Adipocyte (in vitro differentiated cells): ENCODE measurements around the gene MAPRE3.

ENCODE experiments used
- DNase-seq: peaks from one replicate; pipeline ENCODE4 v3.0.0-alpha.2; 2015; ENCODE audit warnings: low read depth
- H3K27me3 ChIP-seq: replicated peaks from 2 replicates; pipeline ENCODE4 v1.7.0; 2013; ENCODE audit warnings: mild to moderate bottlenecking, low read length, moderate library complexity; ENCODE audit not compliant: control insufficient read depth, insufficient read depth
- H3K36me3 ChIP-seq: 2 replicates; pipeline ENCODE4 v1.7.0; 2013; ENCODE audit warnings: low read length, mild to moderate bottlenecking, moderate library complexity; ENCODE audit not compliant: control insufficient read depth, insufficient read depth, severe bottlenecking
- H3K4me1 ChIP-seq: 2 replicates; pipeline ENCODE4 v1.7.0; 2013; ENCODE audit warnings: mild to moderate bottlenecking, low read length, moderate library complexity; ENCODE audit not compliant: control insufficient read depth, insufficient read depth
- H3K4me3 ChIP-seq: 2 replicates; pipeline ENCODE4 v1.7.0; 2013; ENCODE audit warnings: mild to moderate bottlenecking, low read length, moderate library complexity
- H3K9ac ChIP-seq: 2 replicates; pipeline ENCODE4 v1.7.0; 2013; ENCODE audit warnings: mild to moderate bottlenecking, low read length, moderate library complexity
- H3K9me3 ChIP-seq: 2 replicates; pipeline ENCODE4 v1.7.0; 2013; ENCODE audit warnings: mild to moderate bottlenecking, low read length, moderate library complexity; ENCODE audit not compliant: control insufficient read depth

The MAPRE3 gene

DNA sequence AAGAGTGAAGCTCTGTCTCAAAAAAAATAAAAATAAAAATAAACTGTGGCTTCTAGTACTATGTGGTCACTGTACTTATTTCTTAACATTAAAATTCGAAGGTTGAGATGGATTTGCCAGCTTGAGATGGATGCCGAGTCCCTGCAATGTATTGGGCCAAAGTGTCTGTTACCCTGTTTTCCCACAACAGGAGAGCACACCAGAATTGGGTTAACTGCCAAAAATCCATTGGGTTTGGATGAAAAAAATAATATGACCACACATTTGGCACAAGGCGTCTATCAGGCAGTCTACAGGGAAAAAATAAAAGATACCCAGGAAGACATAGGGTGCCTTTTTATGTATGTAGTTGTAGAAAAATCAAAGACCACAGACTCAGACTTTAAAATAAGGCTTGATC lies 19.2 kb upstream of the MAPRE3 start:
- H3K9me3 ChIP-seq, result no peaks in the 10 kb centered on the region
- peaks cover 7% of the 10 kb centered on the region for H3K4me1 ChIP-seq
- H3K27me3 ChIP-seq, result peaks cover 73% of the 10 kb centered on the region
- H3K4me3 ChIP-seq, result no peak overlapping the region
- no peak overlapping the region for H3K9ac ChIP-seq
- no peak for DNase-seq
- H3K36me3 ChIP-seq, result no peaks in the 10 kb centered on the region

DNA sequence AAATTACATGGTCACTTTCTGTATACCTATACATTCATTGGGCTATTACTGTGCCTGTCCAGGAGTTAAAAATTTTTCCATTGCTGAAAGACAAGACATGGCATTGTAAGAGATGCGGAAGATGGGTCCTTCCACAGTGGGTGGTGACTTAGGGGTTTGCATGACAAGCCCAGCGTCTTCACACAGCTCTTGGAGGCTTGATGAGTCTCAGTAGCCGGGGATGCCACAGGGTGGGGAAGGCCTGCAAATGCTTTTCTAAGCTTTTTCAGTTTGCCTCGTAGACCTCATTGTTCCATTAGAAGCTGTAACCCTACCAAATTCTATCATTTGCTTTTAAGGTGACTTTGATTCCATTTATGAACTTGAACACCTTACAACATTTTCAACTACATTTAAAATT lies 18.1 kb upstream of the MAPRE3 start:
- no peak for DNase-seq
- Histone ChIP-seq H3K27me3 (peaks cover 67% of the 10 kb centered on the region), H3K9me3 (no peaks in the 10 kb centered on the region), H3K4me1 (peaks cover 3% of the 10 kb centered on the region), H3K9ac (no peak overlapping the region), H3K36me3 (no peaks in the 10 kb centered on the region), H3K4me3 (no peak overlapping the region)

DNA sequence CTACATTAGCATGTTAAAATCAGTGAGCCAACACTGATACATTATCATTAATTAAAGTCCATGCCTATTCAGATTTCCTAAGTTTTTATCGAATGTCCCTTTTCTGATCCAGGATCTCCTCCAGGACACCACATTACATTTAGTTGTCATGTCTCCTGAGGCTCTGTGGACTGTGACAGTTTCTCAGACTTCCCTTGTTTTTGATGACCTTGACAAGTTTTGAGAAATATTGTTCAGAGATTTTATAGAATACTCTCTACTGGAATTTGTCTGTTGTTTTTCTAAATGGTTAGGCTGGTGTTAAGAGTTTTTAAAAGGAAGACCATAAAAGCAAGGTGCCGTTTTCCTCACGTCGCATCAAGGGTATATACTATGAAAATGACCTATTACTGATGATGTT lies 16.3 kb upstream of the MAPRE3 start:
- H3K36me3 ChIP-seq, result no peaks in the 10 kb centered on the region
- H3K27me3 ChIP-seq, result peaks cover 61% of the 10 kb centered on the region
- no peaks in the 10 kb centered on the region for H3K9me3 ChIP-seq
- H3K9ac ChIP-seq, result no peak overlapping the region
- H3K4me3 ChIP-seq, result no peak overlapping the region
- DNase-seq, result no peak
- H3K4me1 ChIP-seq, result no peaks in the 10 kb centered on the region

DNA sequence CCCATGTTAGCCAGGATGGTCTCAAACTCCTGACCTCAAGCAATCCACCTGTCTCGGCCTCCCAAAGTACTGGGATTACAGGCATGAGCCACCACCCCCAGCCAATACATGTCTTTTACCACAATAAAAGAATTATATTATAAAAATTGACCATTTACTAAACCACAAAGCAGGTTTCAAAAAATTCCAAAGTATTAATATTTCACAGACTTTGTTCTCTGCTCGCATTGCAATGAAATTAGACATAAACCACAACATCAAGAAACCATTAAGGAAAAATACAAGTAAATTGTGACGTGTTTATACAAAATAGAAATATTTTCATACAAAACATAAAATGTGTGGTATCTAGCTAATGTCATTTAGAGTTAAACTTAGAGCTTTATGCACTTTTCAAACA lies 13.4 kb upstream of the MAPRE3 start:
- Histone ChIP-seq H3K27me3 (peaks cover 67% of the 10 kb centered on the region), H3K4me3 (no peak overlapping the region), H3K36me3 (no peaks in the 10 kb centered on the region), H3K9me3 (no peaks in the 10 kb centered on the region), H3K9ac (no peak overlapping the region), H3K4me1 (no peaks in the 10 kb centered on the region)
- no peak for DNase-seq

DNA sequence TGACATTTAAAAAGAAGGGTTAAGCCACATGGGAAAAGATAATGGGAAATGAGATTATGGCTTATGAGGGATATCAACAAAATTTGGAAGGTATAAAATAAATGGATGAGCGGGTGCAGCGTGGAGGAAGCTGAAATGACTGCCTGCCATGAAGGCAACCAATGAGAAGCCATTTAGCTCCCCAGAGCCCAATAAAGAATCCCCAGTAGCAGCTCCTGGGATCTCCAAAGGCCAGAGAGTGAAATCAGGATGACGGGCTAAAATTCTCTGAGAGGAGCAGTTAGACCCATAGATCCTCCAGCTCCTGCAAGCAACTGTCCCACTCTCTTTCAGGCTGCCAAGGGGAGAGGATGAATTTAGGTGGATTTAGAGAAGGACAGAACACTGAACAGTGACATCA lies 12.9 kb upstream of the MAPRE3 start:
- Histone ChIP-seq H3K27me3 (peaks cover 62% of the 10 kb centered on the region), H3K36me3 (no peaks in the 10 kb centered on the region), H3K9ac (no peak overlapping the region), H3K4me1 (no peaks in the 10 kb centered on the region), H3K9me3 (no peaks in the 10 kb centered on the region), H3K4me3 (no peak overlapping the region)
- no peak for DNase-seq

DNA sequence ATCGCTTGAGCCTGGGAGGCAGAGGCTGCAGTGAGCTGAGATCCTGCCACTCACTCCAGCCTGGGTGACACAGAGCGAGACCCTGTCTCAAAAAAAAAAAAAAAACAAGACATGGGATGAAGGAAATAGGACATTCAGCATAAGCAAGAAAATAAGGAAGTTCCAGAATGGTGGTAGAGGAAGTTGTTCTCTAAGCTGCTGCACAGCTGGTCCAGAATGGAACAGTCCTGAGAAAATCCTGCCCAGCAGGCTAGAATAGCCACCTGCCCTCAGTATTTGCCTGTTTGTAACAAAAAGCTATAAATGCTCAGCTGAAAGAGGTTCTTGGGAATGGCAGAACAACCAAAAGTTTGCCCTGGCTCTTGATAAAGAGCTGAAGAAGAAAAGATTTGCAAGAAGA lies 11.1 kb upstream of the MAPRE3 start:
- Histone ChIP-seq H3K9ac (no peak overlapping the region), H3K36me3 (no peaks in the 10 kb centered on the region), H3K27me3 (peaks cover 51% of the 10 kb centered on the region), H3K4me1 (peaks cover 3% of the 10 kb centered on the region), H3K4me3 (no peak overlapping the region), H3K9me3 (no peaks in the 10 kb centered on the region)
- DNase-seq, result no peak

DNA sequence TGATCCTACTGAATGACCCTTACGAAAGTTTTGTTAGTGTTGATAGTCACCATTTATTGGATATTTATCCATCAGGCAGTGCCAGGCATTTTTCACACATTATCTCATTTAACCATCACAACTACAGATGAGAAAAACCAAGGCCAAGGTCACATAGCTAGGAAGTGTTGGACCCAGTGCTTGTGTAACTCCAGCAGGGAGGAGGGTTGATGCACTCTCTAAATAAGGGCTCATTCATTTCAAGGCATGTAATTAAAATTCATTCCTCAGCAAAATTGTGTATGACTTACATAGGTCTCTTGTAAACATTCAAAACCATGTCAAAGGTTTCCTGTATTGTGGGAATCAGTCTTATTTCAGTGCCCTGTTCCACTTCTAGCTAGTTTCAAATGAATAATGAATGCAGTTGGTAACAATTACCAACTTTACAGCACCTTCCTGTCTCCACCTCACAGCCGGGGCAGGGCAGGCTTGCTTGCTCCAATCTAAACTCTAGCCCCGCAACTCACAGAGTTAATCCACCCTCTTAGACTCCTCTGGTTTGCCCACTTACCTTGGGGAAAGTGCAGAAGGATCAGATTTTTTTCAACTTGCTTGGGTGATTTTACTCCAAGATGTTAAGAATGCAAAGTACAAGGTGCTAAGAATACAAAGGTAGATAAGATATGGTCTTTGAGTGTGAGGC lies 5.8 kb upstream of the MAPRE3 start:
- no peak for DNase-seq
- peaks cover 6% of the 10 kb centered on the region for H3K4me1 ChIP-seq
- H3K4me3 ChIP-seq, result no peak overlapping the region
- peaks cover 41% of the 10 kb centered on the region for H3K27me3 ChIP-seq
- no peak overlapping the region for H3K9ac ChIP-seq
- no peaks in the 10 kb centered on the region for H3K36me3 ChIP-seq
- no peaks in the 10 kb centered on the region for H3K9me3 ChIP-seq

DNA sequence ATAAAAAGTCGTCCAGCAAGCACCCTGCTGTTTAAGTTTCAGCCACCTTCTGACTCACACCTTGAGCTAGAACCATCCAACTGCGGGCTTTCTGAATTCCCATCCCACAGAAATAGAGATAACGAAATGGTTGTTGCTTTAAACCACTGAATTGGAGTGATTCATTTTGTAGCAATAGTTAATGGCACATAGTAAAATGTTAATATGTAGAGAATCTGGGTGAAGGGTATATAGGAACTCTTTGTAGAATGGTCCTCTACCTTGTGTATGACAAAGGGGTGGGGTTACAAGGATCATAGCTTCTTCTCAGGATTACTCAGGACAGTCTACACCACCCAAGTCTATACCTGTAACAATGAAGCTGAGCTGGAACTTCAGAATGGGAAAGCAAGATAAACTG lies 2.4 kb upstream of the MAPRE3 start:
- H3K9me3 ChIP-seq, result no peaks in the 10 kb centered on the region
- no peak overlapping the region for H3K9ac ChIP-seq
- DNase-seq, result no peak
- H3K36me3 ChIP-seq, result no peaks in the 10 kb centered on the region
- H3K4me1 ChIP-seq, result peaks cover 23% of the 10 kb centered on the region
- no peak overlapping the region for H3K4me3 ChIP-seq
- peaks cover 23% of the 10 kb centered on the region for H3K27me3 ChIP-seq

DNA sequence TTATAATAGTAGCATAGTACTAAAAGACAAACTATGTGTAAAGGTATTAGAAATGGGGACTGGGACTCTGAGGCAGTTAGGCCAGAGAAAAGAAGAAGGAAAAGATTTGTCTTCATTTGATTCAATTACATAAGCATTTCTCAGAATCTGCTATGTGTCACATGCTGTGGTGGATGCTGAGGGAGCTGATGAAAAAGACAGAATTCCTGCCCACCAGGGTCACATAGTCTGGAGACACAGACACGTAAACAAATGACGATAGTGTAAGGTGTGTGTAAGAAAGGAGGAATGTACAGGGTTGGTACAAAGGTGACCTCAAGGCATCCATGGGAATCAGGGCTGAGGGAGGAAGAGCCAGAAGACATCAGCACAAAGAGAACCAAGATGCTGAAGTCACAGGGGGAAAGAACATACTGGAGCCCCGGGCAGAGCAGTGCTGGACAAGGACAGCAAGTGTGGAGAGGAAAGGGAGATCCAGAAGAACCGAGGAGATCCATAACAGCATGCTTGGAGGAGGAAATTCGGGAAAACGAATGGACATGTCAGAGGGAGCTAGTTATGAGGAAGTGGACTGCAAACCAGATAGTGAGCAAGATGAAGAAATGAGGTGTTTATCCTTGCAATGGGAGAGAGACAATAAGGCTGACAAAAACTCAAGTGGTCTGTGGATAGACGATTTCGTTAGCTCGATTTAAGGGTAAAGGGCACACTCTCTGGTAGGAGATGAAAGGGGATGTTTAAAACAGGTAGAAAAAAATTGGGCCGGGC lies 1.2 kb upstream of the MAPRE3 start:
- Histone ChIP-seq H3K9me3 (no peaks in the 10 kb centered on the region), H3K9ac (no peak overlapping the region), H3K27me3 (peaks cover 23% of the 10 kb centered on the region), H3K4me3 (no peak overlapping the region), H3K36me3 (no peaks in the 10 kb centered on the region), H3K4me1 (peaks cover 21% of the 10 kb centered on the region)
- DNase-seq, result no peak

DNA sequence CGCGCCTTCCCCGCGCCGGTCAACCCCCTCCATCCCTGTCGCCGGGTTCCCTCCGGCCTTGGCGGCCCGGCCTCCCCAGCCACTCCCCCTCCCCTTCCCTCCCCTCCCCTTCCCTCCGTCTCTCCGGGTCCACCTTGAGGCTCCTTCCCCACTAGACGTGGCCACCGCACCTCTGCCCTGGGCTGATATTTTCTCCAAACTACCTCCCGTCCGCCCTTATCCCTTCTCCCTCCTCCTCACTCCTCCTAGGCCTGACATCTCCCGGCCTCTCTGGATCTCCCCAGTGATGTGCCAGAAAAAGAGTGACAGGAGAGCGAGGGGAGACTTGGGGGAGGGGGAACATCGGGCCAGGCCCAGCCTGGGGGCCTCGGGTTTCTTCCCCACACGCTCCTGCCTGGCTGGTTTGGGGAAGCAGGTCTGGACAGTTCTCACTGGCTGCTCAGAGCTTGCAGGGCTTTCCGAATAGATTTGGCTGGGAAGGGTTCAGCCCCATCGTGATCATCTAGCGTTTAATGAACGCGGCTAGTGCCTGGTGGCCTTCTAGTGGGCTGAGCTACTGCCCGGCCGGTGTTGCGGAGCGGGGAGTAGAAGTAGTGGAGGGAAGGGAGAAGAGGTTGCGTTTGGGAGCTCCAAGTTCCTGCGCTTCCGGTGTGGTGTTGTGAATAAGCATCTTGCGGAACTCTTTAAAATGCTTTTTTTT lies 641 bp downstream of the MAPRE3 start:
- H3K36me3 ChIP-seq, result no peaks in the 10 kb centered on the region
- H3K4me1 ChIP-seq, result peaks cover 21% of the 10 kb centered on the region
- no peaks in the 10 kb centered on the region for H3K9me3 ChIP-seq
- peak overlapping the region; percentile 85 for H3K9ac ChIP-seq
- H3K27me3 ChIP-seq, result peaks cover 23% of the 10 kb centered on the region
- DNase-seq, result peak; percentile 45
- H3K4me3 ChIP-seq, result peak overlapping the region; percentile 82

DNA sequence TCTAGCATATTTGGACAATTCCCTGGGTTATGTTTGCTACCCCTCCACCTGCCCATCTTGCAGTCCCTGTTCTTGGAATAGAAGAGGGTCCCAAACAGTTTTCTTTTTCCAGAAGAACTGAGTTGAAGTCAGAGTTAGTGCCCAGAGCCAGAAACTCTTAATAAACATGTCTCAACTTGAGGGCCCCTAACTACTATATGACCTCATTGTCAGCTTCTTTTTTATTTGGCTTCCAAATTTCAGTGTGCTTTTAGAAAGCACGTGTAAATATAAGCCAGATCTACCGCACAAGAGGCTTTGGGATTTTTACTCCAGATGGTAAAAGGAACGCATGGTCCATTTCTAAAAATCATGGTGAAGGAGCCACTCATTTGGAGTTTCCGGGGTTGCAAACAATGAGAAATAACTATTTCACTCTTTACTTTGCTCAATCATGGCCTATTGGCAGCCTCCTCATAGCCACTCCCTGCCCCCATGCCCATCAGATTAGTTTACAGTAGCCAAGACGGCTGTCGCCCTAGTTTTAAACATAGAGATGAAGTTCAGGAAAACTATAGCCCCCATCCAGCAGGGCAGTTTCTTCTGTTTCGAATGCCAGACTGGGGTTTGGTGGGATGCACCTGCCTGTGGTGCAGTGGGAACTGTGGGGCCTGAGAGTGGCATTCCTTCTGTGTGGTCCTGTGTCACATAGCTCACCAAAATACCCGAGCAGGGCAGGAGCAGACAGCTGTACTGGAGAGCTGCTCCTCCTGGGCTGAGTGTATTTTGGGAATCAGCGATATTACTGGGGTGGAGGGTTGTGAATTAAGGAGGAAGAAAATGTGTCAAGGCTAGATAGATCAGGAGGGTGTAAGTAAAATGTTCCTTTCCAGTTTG lies 1.7 kb downstream of the MAPRE3 start:
- H3K9ac ChIP-seq, result peak overlapping the region; percentile 85
- H3K4me1 ChIP-seq, result peaks cover 31% of the 10 kb centered on the region
- no peaks in the 10 kb centered on the region for H3K9me3 ChIP-seq
- peaks cover 17% of the 10 kb centered on the region for H3K27me3 ChIP-seq
- DNase-seq, result no peak
- peak overlapping the region; percentile 82 for H3K4me3 ChIP-seq
- no peaks in the 10 kb centered on the region for H3K36me3 ChIP-seq
